ENCODE measurements around the gene LGI4.

LGI4 gene

DNA sequence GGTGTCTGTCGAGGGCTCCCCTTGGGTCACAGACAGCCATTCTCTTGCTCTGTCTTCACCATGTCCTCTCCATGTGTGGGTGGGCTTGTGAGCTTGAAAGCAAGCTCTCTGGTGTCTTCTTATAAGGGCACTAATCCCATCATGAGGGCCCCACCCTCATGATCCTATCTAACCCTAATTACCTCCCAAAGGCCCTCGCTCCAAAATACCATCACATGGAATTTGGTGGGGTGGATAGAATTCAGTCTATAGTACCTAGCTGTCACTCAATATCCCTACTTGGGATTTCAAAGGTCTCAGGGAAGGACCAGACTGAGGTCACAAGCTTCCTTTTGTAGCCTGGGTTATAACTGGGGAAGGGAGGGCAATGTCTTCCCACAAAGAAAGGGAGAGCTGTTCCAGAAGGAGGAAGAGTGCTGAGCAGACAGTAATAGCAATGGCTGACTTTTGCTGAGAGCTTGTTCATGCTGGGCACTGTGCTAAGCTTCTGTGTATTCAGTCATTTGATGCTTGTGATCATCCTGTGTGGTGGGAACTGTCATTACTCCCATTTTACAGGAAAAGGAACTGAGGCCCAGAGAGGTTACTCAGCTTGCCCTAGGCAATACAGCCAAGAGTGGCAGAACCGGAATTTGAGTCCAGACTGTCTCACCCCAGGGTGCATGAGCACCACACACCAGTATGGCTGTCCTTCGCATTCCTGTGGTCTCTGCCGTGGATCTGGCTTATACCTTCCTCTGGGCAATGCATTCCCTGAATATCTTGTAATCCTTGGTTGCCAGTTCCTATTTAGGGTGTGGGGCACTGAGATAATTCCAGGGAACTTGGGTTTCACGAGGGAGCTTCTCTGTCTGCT lies 27.8 kb upstream of the LGI4 start:
- TF ChIP-seq, protein P1, sequence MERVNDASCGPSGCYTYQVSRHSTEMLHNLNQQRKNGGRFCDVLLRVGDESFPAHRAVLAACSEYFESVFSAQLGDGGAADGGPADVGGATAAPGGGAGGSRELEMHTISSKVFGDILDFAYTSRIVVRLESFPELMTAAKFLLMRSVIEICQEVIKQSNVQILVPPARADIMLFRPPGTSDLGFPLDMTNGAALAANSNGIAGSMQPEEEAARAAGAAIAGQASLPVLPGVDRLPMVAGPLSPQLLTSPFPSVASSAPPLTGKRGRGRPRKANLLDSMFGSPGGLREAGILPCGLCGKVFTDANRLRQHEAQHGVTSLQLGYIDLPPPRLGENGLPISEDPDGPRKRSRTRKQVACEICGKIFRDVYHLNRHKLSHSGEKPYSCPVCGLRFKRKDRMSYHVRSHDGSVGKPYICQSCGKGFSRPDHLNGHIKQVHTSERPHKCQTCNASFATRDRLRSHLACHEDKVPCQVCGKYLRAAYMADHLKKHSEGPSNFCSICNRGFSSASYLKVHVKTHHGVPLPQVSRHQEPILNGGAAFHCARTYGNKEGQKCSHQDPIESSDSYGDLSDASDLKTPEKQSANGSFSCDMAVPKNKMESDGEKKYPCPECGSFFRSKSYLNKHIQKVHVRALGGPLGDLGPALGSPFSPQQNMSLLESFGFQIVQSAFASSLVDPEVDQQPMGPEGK (CRISPR knock-in tag; IDR thresholded peaks at IDR 0.05; ENCODE audit: borderline replicate concordance), result no peak
- TF ChIP-seq, protein P2, sequence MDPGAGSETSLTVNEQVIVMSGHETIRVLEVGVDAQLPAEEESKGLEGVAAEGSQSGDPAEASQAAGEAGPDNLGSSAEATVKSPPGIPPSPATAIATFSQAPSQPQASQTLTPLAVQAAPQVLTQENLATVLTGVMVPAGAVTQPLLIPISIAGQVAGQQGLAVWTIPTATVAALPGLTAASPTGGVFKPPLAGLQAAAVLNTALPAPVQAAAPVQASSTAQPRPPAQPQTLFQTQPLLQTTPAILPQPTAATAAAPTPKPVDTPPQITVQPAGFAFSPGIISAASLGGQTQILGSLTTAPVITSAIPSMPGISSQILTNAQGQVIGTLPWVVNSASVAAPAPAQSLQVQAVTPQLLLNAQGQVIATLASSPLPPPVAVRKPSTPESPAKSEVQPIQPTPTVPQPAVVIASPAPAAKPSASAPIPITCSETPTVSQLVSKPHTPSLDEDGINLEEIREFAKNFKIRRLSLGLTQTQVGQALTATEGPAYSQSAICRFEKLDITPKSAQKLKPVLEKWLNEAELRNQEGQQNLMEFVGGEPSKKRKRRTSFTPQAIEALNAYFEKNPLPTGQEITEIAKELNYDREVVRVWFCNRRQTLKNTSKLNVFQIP (CRISPR knock-in tag; IDR thresholded peaks at IDR 0.05; ENCODE audit: borderline replicate concordance, low read depth), result no peak
- TF ChIP-seq, protein P3, sequence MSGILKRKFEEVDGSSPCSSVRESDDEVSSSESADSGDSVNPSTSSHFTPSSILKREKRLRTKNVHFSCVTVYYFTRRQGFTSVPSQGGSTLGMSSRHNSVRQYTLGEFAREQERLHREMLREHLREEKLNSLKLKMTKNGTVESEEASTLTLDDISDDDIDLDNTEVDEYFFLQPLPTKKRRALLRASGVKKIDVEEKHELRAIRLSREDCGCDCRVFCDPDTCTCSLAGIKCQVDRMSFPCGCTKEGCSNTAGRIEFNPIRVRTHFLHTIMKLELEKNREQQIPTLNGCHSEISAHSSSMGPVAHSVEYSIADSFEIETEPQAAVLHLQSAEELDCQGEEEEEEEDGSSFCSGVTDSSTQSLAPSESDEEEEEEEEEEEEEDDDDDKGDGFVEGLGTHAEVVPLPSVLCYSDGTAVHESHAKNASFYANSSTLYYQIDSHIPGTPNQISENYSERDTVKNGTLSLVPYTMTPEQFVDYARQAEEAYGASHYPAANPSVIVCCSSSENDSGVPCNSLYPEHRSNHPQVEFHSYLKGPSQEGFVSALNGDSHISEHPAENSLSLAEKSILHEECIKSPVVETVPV (CRISPR knock-in tag; IDR thresholded peaks at IDR 0.05), result no peak
- no peak for TF ChIP-seq GLIS3 (CRISPR knock-in tag; IDR thresholded peaks at IDR 0.05)
- no peak for TF ChIP-seq PPARA (CRISPR knock-in tag; IDR thresholded peaks at IDR 0.05; ENCODE audit: borderline replicate concordance)
- TF ChIP-seq ZNF565 (CRISPR knock-in tag; conservative IDR thresholded peaks at IDR 0.05; ENCODE audit: low read depth), result no peak
- no peak for TF ChIP-seq TSHZ2 (CRISPR knock-in tag; IDR thresholded peaks at IDR 0.05)
- no peak for TF ChIP-seq ARNTL (CRISPR knock-in tag; IDR thresholded peaks at IDR 0.05; ENCODE audit: borderline replicate concordance, low read depth)
- TF ChIP-seq, protein P4, sequence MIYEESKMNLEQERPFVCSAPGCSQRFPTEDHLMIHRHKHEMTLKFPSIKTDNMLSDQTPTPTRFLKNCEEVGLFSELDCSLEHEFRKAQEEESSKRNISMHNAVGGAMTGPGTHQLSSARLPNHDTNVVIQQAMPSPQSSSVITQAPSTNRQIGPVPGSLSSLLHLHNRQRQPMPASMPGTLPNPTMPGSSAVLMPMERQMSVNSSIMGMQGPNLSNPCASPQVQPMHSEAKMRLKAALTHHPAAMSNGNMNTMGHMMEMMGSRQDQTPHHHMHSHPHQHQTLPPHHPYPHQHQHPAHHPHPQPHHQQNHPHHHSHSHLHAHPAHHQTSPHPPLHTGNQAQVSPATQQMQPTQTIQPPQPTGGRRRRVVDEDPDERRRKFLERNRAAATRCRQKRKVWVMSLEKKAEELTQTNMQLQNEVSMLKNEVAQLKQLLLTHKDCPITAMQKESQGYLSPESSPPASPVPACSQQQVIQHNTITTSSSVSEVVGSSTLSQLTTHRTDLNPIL (CRISPR knock-in tag; IDR thresholded peaks at IDR 0.05; ENCODE audit: low read depth), result no peak
- TF ChIP-seq RARB (CRISPR knock-in tag; IDR thresholded peaks at IDR 0.05), result no peak
- peak; percentile 75 for ATAC-seq

DNA sequence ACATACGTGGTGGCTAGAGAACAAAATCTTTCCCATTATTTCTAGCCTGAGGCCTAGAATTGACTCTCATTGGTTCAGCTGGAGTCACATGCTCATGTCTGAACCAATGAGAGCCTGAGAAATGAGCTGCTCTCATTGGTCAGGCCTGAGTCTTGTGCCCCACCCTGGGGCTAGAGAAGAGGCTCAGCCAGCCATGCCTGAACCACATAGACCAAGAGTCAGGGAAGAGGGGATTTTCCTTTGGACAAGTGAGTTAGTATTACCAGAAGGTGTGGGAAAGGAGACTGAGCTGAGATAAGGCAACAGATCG lies 26.5 kb upstream of the LGI4 start:
- no peak for TF ChIP-seq ARNTL (CRISPR knock-in tag; IDR thresholded peaks at IDR 0.05; ENCODE audit: borderline replicate concordance, low read depth)
- TF ChIP-seq, protein P3 (CRISPR knock-in tag; IDR thresholded peaks at IDR 0.05), result no peak
- TF ChIP-seq CSDC2 (CRISPR knock-in tag; IDR thresholded peaks at IDR 0.05), result no peak
- no peak for TF ChIP-seq TOX (CRISPR knock-in tag; IDR thresholded peaks at IDR 0.05; ENCODE audit: borderline replicate concordance)
- TF ChIP-seq ZC3H10 (CRISPR knock-in tag; IDR thresholded peaks at IDR 0.05), result no peak
- no peak for TF ChIP-seq ZFP30 (CRISPR knock-in tag; IDR thresholded peaks at IDR 0.05)
- TF ChIP-seq ESRRG (CRISPR knock-in tag; IDR thresholded peaks at IDR 0.05), result no peak
- no peak for TF ChIP-seq TCF4 (CRISPR knock-in tag; IDR thresholded peaks at IDR 0.05; ENCODE audit: borderline replicate concordance)
- ATAC-seq, result no peak
